ENCODE data around the gene CTPS2.

CTPS2 gene

DNA sequence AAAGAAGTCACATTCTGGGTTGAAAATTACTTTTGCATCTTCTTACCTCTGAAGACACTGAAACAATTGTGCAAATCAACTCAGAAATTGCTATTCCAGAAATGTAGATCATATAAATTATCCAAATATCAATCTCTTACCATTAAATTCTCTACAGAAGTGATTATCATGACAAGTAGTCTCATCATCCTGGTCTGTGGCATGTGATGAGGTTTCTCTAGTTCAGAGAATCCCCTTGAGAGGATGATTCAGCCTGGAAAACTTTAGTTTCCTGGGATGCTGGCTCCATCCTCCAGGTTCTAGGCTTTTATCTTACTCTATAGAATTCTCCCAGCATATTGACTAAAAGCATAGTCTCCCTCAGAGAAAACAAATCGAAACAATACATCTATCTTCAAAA is 138.7 kb downstream of the CTPS2 start:
- no peak for DNase-seq (ENCODE audit: extremely low read depth in 1 of 2, low read depth in 1 of 2)

DNA sequence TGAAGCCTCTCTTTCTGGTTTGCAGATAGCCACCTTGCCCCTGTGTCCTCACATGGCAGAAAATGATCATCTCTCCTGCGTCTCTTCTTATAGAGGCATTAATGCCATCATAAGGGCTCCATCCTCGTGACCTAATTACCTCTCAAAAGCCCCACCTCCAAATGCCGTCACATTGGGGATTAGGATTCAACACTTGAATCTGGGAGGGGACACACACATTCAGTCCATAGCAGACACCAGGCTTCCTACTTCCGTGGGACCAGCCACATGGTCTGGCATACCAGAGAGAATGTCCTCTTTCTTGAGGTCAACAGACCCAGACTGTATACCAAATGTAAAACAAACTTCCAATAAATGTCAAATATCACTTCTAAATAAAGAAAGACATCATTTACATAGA is 144.8 kb downstream of the CTPS2 start:
- no peak for DNase-seq (ENCODE audit: extremely low read depth in 1 of 2, low read depth in 1 of 2)

DNA sequence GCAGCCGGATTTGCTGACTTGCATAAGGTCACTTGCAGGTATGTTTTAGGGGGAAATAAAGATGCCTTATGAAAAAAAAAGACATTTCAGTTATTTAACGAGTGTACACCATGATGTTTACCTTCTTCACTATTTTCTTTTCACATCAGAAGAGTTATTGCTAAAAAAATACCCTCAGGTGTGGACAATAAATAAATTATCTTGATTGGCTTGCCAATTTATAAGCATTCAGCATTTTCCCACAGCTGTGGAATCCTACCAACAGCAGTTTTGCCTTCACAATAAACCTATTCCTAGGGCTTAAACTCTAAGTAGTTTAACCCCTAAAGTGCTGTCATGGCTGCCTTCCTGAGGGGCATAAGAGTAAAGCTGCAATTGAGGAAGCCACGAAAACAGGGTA is 145.9 kb downstream of the CTPS2 start:
- no peak for DNase-seq (ENCODE audit: extremely low read depth in 1 of 2, low read depth in 1 of 2)

DNA sequence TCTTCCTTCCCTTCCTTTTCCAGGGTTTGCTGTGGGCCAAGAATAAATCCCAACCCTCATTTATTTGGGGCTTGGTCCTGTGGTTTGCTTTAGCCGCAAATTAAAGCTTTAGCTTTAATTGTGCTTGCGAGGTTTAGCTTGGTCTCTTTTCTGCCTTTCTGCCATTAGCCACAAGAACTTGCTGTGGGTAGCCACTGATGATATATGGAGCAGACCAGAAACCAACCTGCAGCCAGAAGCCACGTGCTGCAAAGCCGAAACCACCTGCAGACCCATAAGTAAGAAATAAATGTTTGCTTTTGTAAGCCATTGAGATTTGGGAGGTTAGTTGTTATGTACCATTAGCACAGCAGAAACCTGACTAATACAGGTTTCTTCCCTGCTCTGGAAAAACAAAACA is 152.3 kb downstream of the CTPS2 start:
- DNase-seq (ENCODE audit: extremely low read depth in 1 of 2, low read depth in 1 of 2) = no peak

DNA sequence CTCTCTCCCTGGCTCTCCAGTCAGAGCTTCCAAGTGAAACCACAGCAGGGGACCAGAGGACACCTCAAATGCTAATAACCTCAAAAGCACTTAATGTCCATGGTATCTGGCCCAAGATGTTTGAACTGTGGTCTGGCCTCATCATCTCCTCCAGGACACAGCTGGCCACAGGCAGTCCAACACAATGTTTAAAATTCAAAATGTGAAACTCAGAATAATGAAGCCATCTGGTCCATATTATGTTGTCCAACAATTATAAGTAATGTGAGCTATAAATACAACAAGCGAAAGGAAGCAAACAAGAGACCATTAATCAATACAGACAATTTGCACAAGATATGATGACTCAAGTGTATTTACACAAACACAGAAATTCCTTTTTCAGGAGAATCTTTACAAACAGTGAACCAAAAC is 153.3 kb downstream of the CTPS2 start:
- DNase-seq (ENCODE audit: extremely low read depth in 1 of 2, low read depth in 1 of 2) = no peak

DNA sequence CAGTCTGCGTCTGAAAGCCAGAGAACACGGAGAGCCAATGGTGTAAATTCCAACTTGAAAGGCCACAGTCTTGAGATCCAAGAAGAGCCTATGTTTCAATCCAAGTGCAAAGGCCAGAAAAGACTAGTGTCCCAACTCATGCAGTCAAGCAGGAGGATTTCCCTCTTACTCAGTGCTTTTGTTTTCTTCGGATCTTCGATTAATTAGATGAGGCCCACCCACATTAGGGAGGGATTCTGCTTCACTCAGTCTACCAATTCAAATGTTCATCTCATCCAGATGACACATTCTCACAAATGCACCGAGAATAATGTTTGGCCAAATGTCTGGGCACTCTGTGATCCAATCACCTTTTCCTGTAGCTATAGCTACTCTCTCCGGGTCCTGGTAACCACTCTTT is 154.0 kb downstream of the CTPS2 start:
- no peak for DNase-seq (ENCODE audit: extremely low read depth in 1 of 2, low read depth in 1 of 2)

DNA sequence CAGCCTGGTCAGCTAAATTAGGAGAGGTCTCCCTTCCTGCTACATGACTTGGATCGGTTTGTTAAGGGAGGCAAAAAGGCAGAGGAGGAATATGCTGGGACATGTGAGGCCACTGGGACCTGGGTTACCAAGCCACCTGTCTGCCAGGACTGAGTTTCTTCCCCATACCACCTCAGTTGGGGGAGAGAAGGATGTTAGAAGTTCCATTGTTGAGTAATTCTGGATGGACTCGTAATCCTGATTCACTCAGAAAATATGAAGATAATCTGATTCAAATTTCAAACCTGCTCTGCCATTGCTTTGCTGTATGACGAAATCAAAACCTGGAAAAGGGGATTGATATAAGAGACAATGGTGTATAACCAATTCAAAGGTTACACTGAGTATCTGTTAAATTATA is 159.9 kb downstream of the CTPS2 start:
- DNase-seq (ENCODE audit: extremely low read depth in 1 of 2, low read depth in 1 of 2) = no peak

DNA sequence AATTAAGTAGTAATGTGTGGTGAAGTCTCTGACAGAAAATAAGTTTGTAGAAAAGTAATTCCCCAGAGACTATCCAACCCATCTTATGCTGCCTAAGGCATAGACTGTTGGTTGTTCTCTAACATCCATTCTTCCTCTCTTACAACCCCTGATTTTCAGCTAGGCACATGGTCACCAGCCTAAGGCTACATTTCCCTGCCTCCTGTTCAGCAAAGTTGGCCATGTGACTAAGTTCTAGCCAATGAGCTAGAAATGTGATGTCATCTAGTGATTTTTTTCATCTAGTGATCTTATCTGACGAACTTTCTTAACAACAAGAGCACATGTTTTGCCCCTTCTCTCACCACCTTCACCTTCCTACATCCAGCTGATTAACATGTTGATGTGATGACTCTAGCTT is 164.8 kb downstream of the CTPS2 start:
- DNase-seq (ENCODE audit: extremely low read depth in 1 of 2, low read depth in 1 of 2) = no peak

DNA sequence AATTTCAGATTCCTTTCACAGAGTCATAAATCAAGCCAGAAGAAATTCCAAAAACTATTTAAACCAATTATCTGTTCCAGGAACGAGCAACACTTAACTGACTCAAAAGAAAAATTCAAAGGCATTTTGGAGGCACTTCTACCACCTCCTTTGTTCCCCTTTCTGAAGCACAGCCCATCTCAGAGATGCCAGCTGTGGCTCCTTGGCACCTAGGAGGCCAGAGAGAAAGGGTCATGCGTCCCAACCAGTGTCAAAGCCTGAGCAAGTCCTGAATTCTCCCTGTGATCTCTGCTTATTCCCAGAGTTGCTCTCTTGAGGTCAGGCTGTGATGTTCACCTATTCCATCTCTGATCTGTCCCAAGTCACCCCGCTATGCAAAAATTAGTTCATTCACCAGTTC is 167.5 kb downstream of the CTPS2 start:
- DNase-seq (ENCODE audit: extremely low read depth in 1 of 2, low read depth in 1 of 2) = no peak

All from activated CD8-positive, alpha-beta memory T cell treated with anti-CD3 and anti-CD28 coated beads for 1 hour (primary cell).